Measurements from ENCODE around the gene PRKCZ.

DNA sequence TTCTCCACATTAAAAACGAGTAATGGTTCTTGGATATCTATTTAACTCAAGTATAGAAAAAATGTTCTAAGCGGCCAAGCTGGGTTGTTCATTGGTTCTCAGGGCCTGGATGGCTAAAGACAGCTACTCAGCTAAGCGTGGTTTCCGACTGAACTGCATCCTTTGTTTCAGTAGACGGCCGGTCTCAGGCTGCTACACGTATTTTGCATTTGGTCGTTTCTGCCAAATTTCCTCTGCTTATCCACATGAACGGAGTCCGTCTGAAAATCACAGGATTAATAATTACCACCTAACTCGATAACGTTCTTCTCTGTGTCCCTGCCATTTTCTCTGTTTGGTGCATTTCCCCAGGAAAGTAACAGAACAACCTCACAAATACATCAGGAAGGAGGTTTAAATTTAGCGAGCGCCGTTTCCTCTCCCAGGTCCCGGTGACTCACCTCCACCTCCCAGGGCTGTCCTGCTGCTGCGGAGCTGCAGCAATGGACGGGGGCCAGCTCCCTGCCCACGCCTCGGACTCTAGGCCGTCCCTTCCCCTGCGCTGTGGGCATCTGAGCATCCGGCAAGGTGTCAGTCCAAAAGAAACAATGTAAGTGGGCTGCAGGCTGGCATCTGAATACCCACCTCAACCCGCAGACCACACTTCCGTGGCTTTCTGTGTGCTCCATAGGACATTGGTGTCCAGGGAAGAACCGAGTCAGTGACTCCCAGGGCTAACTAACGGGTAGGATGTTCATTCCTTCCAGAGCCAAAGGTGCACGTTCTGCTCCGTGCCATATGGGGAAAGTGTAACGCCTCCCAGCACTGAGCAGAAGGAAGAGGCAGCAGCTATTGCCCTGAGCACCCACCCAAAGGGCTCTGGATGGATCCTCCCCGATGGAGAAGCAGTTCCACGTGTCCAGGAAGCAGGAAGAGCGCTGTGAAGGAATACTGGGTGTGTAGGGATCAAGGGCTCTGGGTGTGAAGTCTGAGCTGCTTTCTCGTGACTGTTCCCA is 35.2 kb upstream of the PRKCZ start:
- TF ChIP-seq POLR2A (IDR thresholded peaks at IDR 0.05; ENCODE audit: low read depth, low read length) (no peak), POLR2AphosphoS5 (IDR thresholded peaks at IDR 0.05; ENCODE audit: low read depth, low read length) (no peak)
